IgD-negative memory B cell (primary cell): Measurements from ENCODE around the gene MSANTD7. TPM values are rescaled to one million over a fixed set of nuclear protein-coding genes. Genes with fewer than 3 reads are reported as not detected.
"Not testable (repeated sequence)": the region's sequence is repeated elsewhere in the genome, so short reads cannot be mapped to it uniquely, and the experiment has no call there.

ENCODE experiments used
- H3K27ac Mint-ChIP-seq, 3 donors: one replicate each; pipeline ENCODE4 v1.8.0; 2020 to 2022; ENCODE audit warnings: mild to moderate bottlenecking in 3 of 3, mixed read lengths in 3 of 3, moderate library complexity in 1 of 3
- H3K27me3 Mint-ChIP-seq: one replicate; pipeline ENCODE4 v1.8.0; 2021; ENCODE audit warnings: mixed read lengths
- H3K36me3 Mint-ChIP-seq: one replicate; pipeline ENCODE4 v1.8.0; 2020; ENCODE audit warnings: mild to moderate bottlenecking, mixed read lengths
- H3K4me1 Mint-ChIP-seq, 3 donors: one replicate each; pipeline ENCODE4 v1.8.0; 2020 to 2022; ENCODE audit warnings: mixed read lengths in 3 of 3, mild to moderate bottlenecking in 1 of 3
- H3K4me3 Mint-ChIP-seq, 4 donors: one replicate each; pipeline ENCODE4 v1.8.0; 2020 to 2022; ENCODE audit warnings: mild to moderate bottlenecking in 4 of 4, mixed read lengths in 4 of 4, moderate library complexity in 3 of 4
- H3K9me3 Mint-ChIP-seq, 3 donors: one replicate each; pipeline ENCODE4 v1.8.0; 2020 to 2021; ENCODE audit warnings: mixed read lengths in 3 of 3, mild to moderate bottlenecking in 1 of 3
- polyA plus RNA-seq: library from polyadenylated mRNA; unstranded; fragments of 300-500 nt; fragmentation: Illumina TruSeq; gene quantifications from one replicate; pipeline ENCODE4 v1.2.3, GENCODE V29; 2021

MSANTD7 gene, protein sequence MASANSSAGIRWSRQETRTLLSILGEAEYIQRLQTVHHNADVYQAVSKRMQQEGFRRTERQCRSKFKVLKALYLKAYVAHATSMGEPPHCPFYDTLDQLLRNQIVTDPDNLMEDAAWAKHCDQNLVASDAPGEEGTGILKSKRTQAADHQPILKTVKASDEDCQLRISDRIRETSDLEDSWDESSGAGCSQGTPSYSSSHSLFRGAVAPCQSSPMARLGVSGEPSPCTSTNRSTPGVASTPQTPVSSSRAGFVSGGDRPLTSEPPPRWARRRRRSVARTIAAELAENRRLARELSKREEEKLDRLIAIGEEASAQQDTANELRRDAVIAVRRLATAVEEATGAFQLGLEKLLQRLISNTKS
- 6.0 TPM for polyA plus RNA-seq

- no peaks in the 10 kb centered on the region for H3K9me3 Mint-ChIP-seq
- H3K4me1 Mint-ChIP-seq, result peaks cover 0 to 16% (median 16%) of the 10 kb centered on the region in 3 donors
- peak within 1 kb of the TSS; percentile 87 to 98 (median 97) for H3K4me3 Mint-ChIP-seq
- H3K36me3 Mint-ChIP-seq, result no peaks in the 10 kb centered on the region
- peak within 1 kb of the TSS; percentile 43 to 94 (median 94) for H3K27ac Mint-ChIP-seq
- H3K27me3 Mint-ChIP-seq, result no peaks in the 10 kb centered on the region
Observed at GRCh38 chr10:14837757-14838581, at the start of gene MSANTD7, which contains the start of the genes CDNF and HSPA14. Gene MSANTD7, plus strand, starts transcription at chr10:14838306. Its CDS starts 3,979 bp downstream, at chr10:14842285. Gene CDNF, minus strand, starts transcription at chr10:14838037. Its CDS starts 91 bp downstream, at chr10:14837946. Gene HSPA14, plus strand, starts transcription at chr10:14838306. Its CDS starts 97 bp downstream, at chr10:14838403.

DNA sequence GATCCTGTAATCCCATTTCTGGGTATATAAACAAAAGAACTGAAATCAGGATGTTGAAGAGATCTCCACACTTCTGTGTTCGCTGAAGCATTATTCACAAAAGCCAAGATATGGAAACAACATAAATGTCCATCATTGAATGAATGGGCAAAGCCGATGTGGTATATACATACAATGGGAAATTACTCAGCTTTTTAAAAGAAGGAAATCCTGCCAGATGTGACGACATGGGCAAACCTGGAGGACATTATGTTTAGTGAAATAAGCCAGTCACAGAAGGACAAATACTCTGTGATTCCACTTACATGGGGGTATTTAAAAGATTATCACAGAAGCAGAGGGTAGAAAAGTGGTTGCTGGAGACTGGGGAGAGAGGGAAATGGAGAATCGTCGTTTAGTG, 39.5 kb upstream of the MSANTD7 start:
- Mint-ChIP-seq H3K36me3 (no peaks in the 10 kb centered on the region), H3K27ac (no peak overlapping the region), H3K27me3 (peaks cover 1% of the 10 kb centered on the region), H3K4me1 (peaks cover 25 to 26% (median 26%) of the 10 kb centered on the region in 3 donors), H3K4me3 (no peak overlapping the region), H3K9me3 (no peaks in the 10 kb centered on the region)

GRCh38 chr10:14800397-14800796, 37.7 kb upstream of the MSANTD7 start:
- H3K27ac Mint-ChIP-seq, result peak overlapping the region in 1 of 3 donors; percentile 1
- peaks cover 25 to 26% (median 26%) of the 10 kb centered on the region in 3 donors for H3K4me1 Mint-ChIP-seq
- H3K36me3 Mint-ChIP-seq, result peaks cover 2% of the 10 kb centered on the region
- H3K27me3 Mint-ChIP-seq, result peaks cover 1% of the 10 kb centered on the region
- H3K9me3 Mint-ChIP-seq, result no peaks in the 10 kb centered on the region
- H3K4me3 Mint-ChIP-seq, result peak overlapping the region in 2 of 4 donors; percentile 23 to 49

DNA sequence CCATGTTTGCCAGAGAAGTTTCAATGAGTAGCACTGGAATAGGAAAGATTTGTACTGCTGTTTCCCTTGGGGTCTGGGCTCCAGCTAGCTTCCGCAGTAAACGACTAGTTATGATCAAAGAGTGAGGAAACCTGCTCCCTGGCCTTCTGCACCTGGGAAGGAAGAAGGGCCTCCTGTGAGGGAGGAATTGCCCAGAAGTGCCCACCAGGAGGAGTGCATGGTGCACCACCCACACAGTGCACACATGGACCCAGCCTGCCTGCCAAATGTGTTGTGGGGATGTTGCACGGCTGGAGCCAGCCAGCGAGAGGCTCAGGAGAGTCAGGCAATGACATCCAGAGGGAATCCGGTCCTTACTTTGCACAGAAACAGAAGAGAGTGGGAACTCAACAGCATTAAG, 36.4 kb upstream of the MSANTD7 start:
- Mint-ChIP-seq H3K4me3 (no peak overlapping the region), H3K27me3 (peaks cover 1% of the 10 kb centered on the region), H3K27ac (no peak overlapping the region), H3K4me1 (peaks cover 25 to 26% (median 26%) of the 10 kb centered on the region in 3 donors), H3K9me3 (no peaks in the 10 kb centered on the region), H3K36me3 (peaks cover 2% of the 10 kb centered on the region)

GRCh38 chr10:14803827-14804226, 34.3 kb upstream of the MSANTD7 start:
- H3K27me3 Mint-ChIP-seq, result no peaks in the 10 kb centered on the region
- H3K36me3 Mint-ChIP-seq, result peaks cover 2% of the 10 kb centered on the region
- H3K27ac Mint-ChIP-seq, result no peak overlapping the region
- H3K9me3 Mint-ChIP-seq, result no peaks in the 10 kb centered on the region
- no peak overlapping the region for H3K4me3 Mint-ChIP-seq
- H3K4me1 Mint-ChIP-seq, result peaks cover 13 to 15% (median 14%) of the 10 kb centered on the region in 3 donors

DNA sequence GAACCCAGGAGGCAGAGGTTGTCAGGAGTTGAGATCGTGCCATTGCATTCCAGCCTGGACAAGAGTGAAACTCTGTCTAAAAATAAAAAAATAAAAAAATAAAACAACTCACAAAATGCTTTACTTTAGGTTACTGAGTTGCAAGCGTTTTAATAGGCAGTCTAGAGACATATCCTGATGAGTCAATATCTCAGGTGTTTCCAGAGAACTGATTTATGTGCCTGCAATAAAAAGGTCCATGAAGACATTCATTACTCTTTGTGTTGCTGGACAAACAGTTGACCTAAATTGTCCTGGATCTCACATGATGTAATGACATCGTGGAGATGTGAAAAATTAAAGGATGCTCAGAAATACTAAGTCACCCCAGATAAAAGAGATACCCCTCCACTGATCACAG, 31.8 kb upstream of the MSANTD7 start:
- Mint-ChIP-seq H3K9me3 (no peaks in the 10 kb centered on the region), H3K27me3 (no peaks in the 10 kb centered on the region), H3K36me3 (peaks cover 2% of the 10 kb centered on the region), H3K4me3 (no peak overlapping the region), H3K4me1 (peaks cover 2 to 5% (median 2%) of the 10 kb centered on the region in 3 donors), H3K27ac (no peak overlapping the region)

DNA sequence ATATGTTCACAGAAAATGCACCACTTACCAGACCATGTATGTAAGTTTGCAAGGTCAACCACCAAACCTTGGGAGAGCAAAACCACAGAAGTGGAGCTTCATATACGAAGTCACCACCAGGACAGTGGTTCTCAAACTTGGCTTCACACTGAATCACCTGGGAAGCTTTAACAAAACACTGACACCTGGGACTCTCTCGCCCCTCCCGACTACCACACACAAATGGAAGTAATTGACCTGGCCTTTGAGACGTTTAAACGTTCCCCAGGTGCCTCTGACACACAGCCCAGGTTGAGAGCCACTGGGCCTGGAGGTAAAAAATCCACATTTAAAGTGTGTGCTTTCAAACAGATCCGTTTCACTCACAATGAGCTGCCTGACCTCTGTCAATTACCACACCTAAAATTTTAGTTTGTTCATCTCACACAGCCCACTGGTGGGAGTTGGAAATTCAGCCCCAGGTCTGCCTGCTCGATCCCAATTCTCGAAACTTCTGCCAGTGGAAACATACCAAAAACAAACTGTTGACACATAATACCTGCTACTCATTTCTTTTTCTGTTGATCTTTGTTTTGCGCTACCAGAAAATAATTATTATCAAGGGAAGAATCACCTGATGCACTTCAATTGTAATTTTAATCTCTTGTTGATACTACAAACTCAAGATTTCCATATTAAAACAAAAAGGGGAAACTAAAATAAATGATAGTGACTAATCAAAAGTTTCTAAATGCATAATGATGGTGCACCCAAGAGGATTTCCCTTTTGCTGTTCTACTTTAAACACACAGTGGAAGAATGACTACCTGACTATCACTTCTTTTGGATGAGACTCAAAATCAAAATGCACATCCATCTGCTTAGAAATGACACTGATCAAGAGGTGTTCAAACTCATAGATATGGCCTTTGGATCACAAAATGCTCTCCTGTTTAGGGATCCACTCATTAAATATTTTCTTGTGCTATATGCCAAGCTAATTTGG, 26.8 kb upstream of the MSANTD7 start:
- peaks cover 5 to 6% (median 6%) of the 10 kb centered on the region in 3 donors for H3K4me1 Mint-ChIP-seq
- no peaks in the 10 kb centered on the region for H3K36me3 Mint-ChIP-seq
- no peaks in the 10 kb centered on the region for H3K27me3 Mint-ChIP-seq
- no peak overlapping the region for H3K27ac Mint-ChIP-seq
- no peaks in the 10 kb centered on the region for H3K9me3 Mint-ChIP-seq
- H3K4me3 Mint-ChIP-seq, result no peak overlapping the region

DNA sequence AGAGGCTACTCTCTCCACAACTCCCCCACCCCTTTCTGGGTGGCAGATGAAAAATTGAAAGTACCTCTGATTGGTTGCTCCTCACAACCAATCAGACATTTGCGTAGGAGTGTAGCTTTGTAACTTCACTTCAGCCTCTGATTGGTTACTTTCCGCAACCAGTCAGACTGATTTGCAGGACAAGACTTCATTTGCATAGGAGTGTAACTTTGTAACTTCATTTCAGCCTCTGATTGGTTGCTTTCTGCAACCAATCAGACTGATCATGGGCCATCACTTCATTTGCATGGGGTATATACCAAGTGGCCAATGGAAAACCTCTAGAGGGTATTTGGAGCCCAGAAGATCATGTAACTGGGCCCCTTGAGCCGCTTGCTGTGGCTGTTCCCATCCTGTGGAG, 25.8 kb upstream of the MSANTD7 start:
- H3K27me3 Mint-ChIP-seq, result no peaks in the 10 kb centered on the region
- H3K4me1 Mint-ChIP-seq, result peaks cover 5 to 6% (median 6%) of the 10 kb centered on the region in 3 donors
- H3K4me3 Mint-ChIP-seq, result no peak overlapping the region
- no peaks in the 10 kb centered on the region for H3K36me3 Mint-ChIP-seq
- H3K9me3 Mint-ChIP-seq, result no peaks in the 10 kb centered on the region
- no peak overlapping the region for H3K27ac Mint-ChIP-seq

GRCh38 chr10:14815681-14816080, 22.4 kb upstream of the MSANTD7 start:
- H3K27me3 Mint-ChIP-seq, result no peaks in the 10 kb centered on the region
- no peak overlapping the region for H3K4me3 Mint-ChIP-seq
- no peaks in the 10 kb centered on the region for H3K9me3 Mint-ChIP-seq
- H3K36me3 Mint-ChIP-seq, result no peaks in the 10 kb centered on the region
- H3K27ac Mint-ChIP-seq, result no peak overlapping the region
- H3K4me1 Mint-ChIP-seq, result peaks cover 7 to 12% (median 8%) of the 10 kb centered on the region in 3 donors

- not testable (repeated sequence) for H3K4me3 Mint-ChIP-seq, H3K9me3 Mint-ChIP-seq, H3K36me3 Mint-ChIP-seq, H3K27ac Mint-ChIP-seq, H3K27me3 Mint-ChIP-seq, H3K4me1 Mint-ChIP-seq
Observed at GRCh38 chr10:14816717-14817116, 21.4 kb upstream of the MSANTD7 start.

DNA sequence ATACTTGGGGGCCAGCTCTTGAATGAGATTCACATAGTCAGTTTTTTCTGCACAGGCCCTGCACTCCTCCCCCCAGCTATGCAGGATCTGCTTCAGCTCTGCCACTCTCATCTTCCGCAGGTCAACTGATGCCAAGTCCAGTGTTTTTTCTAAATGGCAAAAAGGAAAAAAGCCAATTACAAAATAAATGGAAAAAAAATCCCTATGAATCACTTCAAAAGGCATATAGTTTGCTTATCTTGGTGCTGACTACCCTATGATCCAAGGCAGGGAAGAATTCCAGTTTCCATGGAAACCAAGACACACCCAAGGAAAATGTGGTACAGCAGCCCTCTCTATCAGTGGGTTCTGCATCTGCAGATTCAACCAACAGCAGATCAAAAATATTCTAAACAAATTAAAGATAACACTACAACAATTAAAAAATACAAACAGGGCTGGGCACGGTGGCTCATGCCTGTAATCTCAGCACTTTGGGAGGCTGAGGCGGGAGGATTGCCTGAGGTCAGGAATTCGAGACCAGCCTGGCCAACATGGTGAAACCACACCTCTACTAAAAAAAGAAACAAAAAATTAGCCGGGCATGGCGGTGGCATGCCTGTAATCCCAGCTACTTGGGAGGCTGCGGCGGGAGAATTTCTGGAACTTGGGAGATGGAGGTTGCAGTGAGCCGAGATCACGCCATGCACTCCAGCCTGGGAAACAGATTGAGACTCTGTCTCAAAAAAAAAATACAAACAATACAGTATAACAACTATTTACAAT, 17.9 kb upstream of the MSANTD7 start:
- no peaks in the 10 kb centered on the region for H3K36me3 Mint-ChIP-seq
- H3K27me3 Mint-ChIP-seq, result no peaks in the 10 kb centered on the region
- no peaks in the 10 kb centered on the region for H3K9me3 Mint-ChIP-seq
- peak overlapping the region in 1 of 3 donors; percentile 59 for H3K27ac Mint-ChIP-seq
- peaks cover 11 to 14% (median 12%) of the 10 kb centered on the region in 3 donors for H3K4me1 Mint-ChIP-seq
- no peak overlapping the region for H3K4me3 Mint-ChIP-seq

DNA sequence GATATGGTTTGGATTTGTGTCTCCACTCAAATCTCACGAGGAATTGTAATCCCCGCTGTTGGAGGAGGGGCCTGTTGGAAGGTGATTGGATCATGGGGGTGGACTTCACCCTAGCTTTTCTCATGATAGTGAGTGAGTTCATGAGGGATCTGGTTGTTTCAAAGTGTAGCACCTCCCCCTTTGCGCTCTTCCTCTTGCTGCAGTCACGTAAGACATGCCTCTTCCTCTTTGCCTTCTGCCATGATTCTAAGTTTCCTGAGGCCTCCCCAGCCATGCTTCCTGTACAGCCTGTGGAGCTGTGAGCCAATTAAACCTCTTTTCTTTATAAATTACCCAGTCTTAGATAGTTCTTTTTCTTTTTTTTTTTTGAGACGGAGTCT, 17.3 kb upstream of the MSANTD7 start:
- H3K9me3 Mint-ChIP-seq, result no peaks in the 10 kb centered on the region
- H3K4me3 Mint-ChIP-seq, result peak overlapping the region in 1 of 4 donors; percentile 53
- peaks cover 11 to 18% (median 15%) of the 10 kb centered on the region in 3 donors for H3K4me1 Mint-ChIP-seq
- no peaks in the 10 kb centered on the region for H3K27me3 Mint-ChIP-seq
- H3K36me3 Mint-ChIP-seq, result no peaks in the 10 kb centered on the region
- no peak overlapping the region for H3K27ac Mint-ChIP-seq

- peaks cover 14 to 28% (median 22%) of the 10 kb centered on the region in 3 donors for H3K4me1 Mint-ChIP-seq
- no peak overlapping the region for H3K27ac Mint-ChIP-seq
- H3K9me3 Mint-ChIP-seq, result no peaks in the 10 kb centered on the region
- H3K4me3 Mint-ChIP-seq, result no peak overlapping the region
- H3K27me3 Mint-ChIP-seq, result no peaks in the 10 kb centered on the region
- no peaks in the 10 kb centered on the region for H3K36me3 Mint-ChIP-seq
Observed at GRCh38 chr10:14821635-14822375, 16.3 kb upstream of the MSANTD7 start.
